GM12878 (cell line): Measurements from ENCODE around the gene ADAMTSL1. TPM values are rescaled to one million over a fixed set of nuclear protein-coding genes. Genes with fewer than 3 reads are reported as not detected.

ENCODE experiments used
- ATAC-seq: fragments of 200-7000 bp; cut with Tn5 transposase; 3 replicates; pipeline ENCODE4 v1.9.1; 2020; ENCODE audit warnings: mild to moderate bottlenecking, moderate library complexity
- BruUV-seq: library from RNA; stranded (reverse); fragments of 400-500 nt; replicated peaks from 2 replicates; lab custom pipeline; 2021; lab: Mats Ljungman, UMichigan
- CTCF ChIA-PET: fragments of 300-600 bp; sonication (Branson Sonifier 250); formaldehyde crosslinking; extraction: SDS; loops from one replicate; lab custom pipeline; 2021; ENCODE audit warnings: inconsistent platforms; lab: Yijun Ruan, JAX
- POLR2A ChIA-PET: fragments of 350-600 bp; formaldehyde crosslinking; extraction: SDS; loops from one replicate; lab custom pipeline; 2021; ENCODE audit warnings: inconsistent platforms; lab: Charles Lee
- RAD21 ChIA-PET: fragments of 300-600 bp; sonication (Branson Sonifier 250); formaldehyde crosslinking; loops from one replicate; lab custom pipeline; 2023; ENCODE audit warnings: antibody characterized with exemption; ENCODE audit not compliant: unreplicated experiment; lab: Charles Lee
- SMC1A ChIA-PET: fragments of 300-600 bp; sonication (Branson Sonifier 250); formaldehyde crosslinking; loops from one replicate; lab custom pipeline; 2023; ENCODE audit not compliant: unreplicated experiment, uncharacterized antibody; lab: Charles Lee
- DNase-seq: peaks from one replicate; pipeline ENCODE4 v3.0.0-alpha.2; 2011; ENCODE audit warnings: low read depth, low spot score
- FAIRE-seq: peaks from 3 replicates; lab custom pipeline; 2011; peaks lifted over from hg19 to GRCh38; lab: Jason Lieb, UNC
- H2AFZ ChIP-seq: 2 replicates; pipeline ENCODE4 v1.6.0; 2011; ENCODE audit warnings: low read depth, low read length, control low read depth; ENCODE audit not compliant: control insufficient read depth
- H3K27ac ChIP-seq: 2 replicates; pipeline ENCODE4 v1.5.1; 2011; ENCODE audit warnings: control low read depth; ENCODE audit not compliant: control insufficient read depth, insufficient read depth
- H3K27me3 ChIP-seq, 2 experiments: replicated peaks in 1 of 2; 2 replicates each; pipeline versions ENCODE4 v1.6.0 to v1.6.1; 2011; ENCODE audit warnings: low read length in 1 of 2; ENCODE audit not compliant: control insufficient read depth in 2 of 2, insufficient read depth in 2 of 2
- H3K36me3 ChIP-seq, 2 experiments: 2 replicates each; pipeline ENCODE4 v1.5.1; 2011; ENCODE audit warnings: low read length in 1 of 2; ENCODE audit not compliant: control insufficient read depth in 2 of 2, insufficient read depth in 2 of 2
- H3K4me1 ChIP-seq: 2 replicates; pipeline ENCODE4 v1.6.1; 2011; ENCODE audit warnings: mild to moderate bottlenecking, low read length, moderate library complexity, mixed read lengths; ENCODE audit not compliant: control insufficient read depth, insufficient read depth
- H3K4me2 ChIP-seq: 2 replicates; pipeline ENCODE4 v1.6.0; 2011; ENCODE audit warnings: control low read depth; ENCODE audit not compliant: control insufficient read depth, insufficient read depth
- H3K4me3 ChIP-seq: fragments of 200-600 bp; sonication (generic); 2 replicates; pipeline ENCODE4 v1.5.1; 2016
- H3K79me2 ChIP-seq: 2 replicates; pipeline ENCODE4 v1.6.0; 2011; ENCODE audit warnings: low read length; ENCODE audit not compliant: control insufficient read depth, insufficient read depth
- H3K9ac ChIP-seq: 2 replicates; pipeline ENCODE4 v1.8.0; 2011; ENCODE audit warnings: low read length, control low read depth, mixed read lengths; ENCODE audit not compliant: control insufficient read depth, insufficient read depth
- H3K9me3 ChIP-seq: replicated peaks from 3 replicates; pipeline ENCODE4 v1.5.1; 2011; ENCODE audit warnings: mild to moderate bottlenecking, low read length; ENCODE audit not compliant: control insufficient read depth, insufficient read depth
- H4K20me1 ChIP-seq: 2 replicates; pipeline ENCODE4 v1.6.0; 2011; ENCODE audit not compliant: control insufficient read depth, insufficient read depth
- BRCA1 ChIP-seq: IDR thresholded peaks from 2 replicates; pipeline ENCODE4 v1.6.1; 2011; ENCODE audit warnings: low read depth, low read length, improper control_type of control experiment
- CBFB ChIP-seq: IDR thresholded peaks from 2 replicates; pipeline ENCODE4 v1.6.1; 2016; ENCODE audit warnings: antibody characterized with exemption, low read depth
- CHD4 ChIP-seq: fragments of 200-600 bp; sonication (generic); IDR thresholded peaks from 2 replicates; pipeline ENCODE4 v1.6.1; 2016; ENCODE audit warnings: mild to moderate bottlenecking
- E4F1 ChIP-seq: fragments of 450-650 bp; IDR thresholded peaks from 2 replicates; pipeline ENCODE4 v1.6.1; 2018; ENCODE audit warnings: borderline replicate concordance, mild to moderate bottlenecking; ENCODE audit not compliant: partially characterized antibody
- ETV6 ChIP-seq, 2 experiments: fragments of 450-650 bp in 1 of 2; IDR thresholded peaks in 1 of 2; conservative IDR thresholded peaks in 1 of 2; 2 replicates each; pipeline ENCODE4 v1.6.1; 2014; ENCODE audit warnings: antibody characterized with exemption in 1 of 2, borderline replicate concordance in 1 of 2, low read depth in 1 of 2, mild to moderate bottlenecking in 1 of 2, moderate library complexity in 1 of 2
- GABPA ChIP-seq: IDR thresholded peaks from 2 replicates; pipeline ENCODE4 v1.6.1; 2014; ENCODE audit warnings: antibody characterized with exemption, low read depth, mild to moderate bottlenecking, inconsistent platforms
- HDGF ChIP-seq: fragments of 450-650 bp; IDR thresholded peaks from 2 replicates; pipeline ENCODE4 v1.6.1; 2016; ENCODE audit warnings: antibody characterized with exemption
- LARP7 ChIP-seq: fragments of 450-650 bp; IDR thresholded peaks from 2 replicates; pipeline ENCODE4 v1.6.1; 2017; ENCODE audit warnings: mild to moderate bottlenecking
- MYB ChIP-seq: fragments of 150-350 bp; IDR thresholded peaks from 2 replicates; pipeline ENCODE4 v1.6.1; 2014; ENCODE audit warnings: mild to moderate bottlenecking, low read depth, low read length, borderline replicate concordance
- RCOR1 ChIP-seq: conservative IDR thresholded peaks from 2 replicates; pipeline ENCODE4 v1.6.1; 2012; ENCODE audit warnings: low read depth, low read length, improper control_type of control experiment
- REST ChIP-seq: IDR thresholded peaks from 2 replicates; pipeline ENCODE4 v1.6.1; 2012; ENCODE audit warnings: mild to moderate bottlenecking, low read depth, low read length
- SPI1 ChIP-seq: IDR thresholded peaks from 2 replicates; pipeline ENCODE4 v1.6.1; 2011; ENCODE audit warnings: low read depth, mild to moderate bottlenecking, low read length, moderate library complexity, borderline replicate concordance; ENCODE audit not compliant: insufficient read depth
- SREBF2 ChIP-seq: IDR thresholded peaks from 2 replicates; pipeline ENCODE4 v1.6.1; 2012; ENCODE audit warnings: mild to moderate bottlenecking, low read length
- YY1 ChIP-seq: IDR thresholded peaks from 2 replicates; pipeline ENCODE4 v1.6.1; 2011; ENCODE audit warnings: low read depth, mild to moderate bottlenecking, low read length
- ZBED1 ChIP-seq: IDR thresholded peaks from 2 replicates; pipeline ENCODE4 v1.6.1; 2016; ENCODE audit warnings: borderline replicate concordance
- in situ Hi-C: fragments of 300-500 bp; cut with MboI; formaldehyde crosslinking; loops from 9 replicates; pipeline ENCODE4 v1.14.3; 2018; ENCODE audit warnings: mixed read lengths
- intact Hi-C: fragments of 100-400 bp; cut with micrococcal nuclease; formaldehyde crosslinking; loops from one replicate; pipeline ENCODE4 v1.14.2; 2022; ENCODE audit not compliant: unreplicated experiment
- polyA plus RNA-seq, 11 experiments: library from polyadenylated mRNA; depleted of rRNA in 4 of 11; unstranded in 6 of 11; stranded (reverse) in 5 of 11; fragments of >200 nt; fragmentation: Nextera tagmentation in 4 of 11; fragmentation: Illumina TruSeq in 1 of 11; extraction: Ambion mirVana in 4 of 11; extraction: Trizol in 1 of 11; gene quantifications; 1 replicate in 1 of 11; 2 replicates in 10 of 11; pipeline versions ENCODE4 v1.2.1 to v1.2.3, GENCODE V29; 2011 to 2016; ENCODE audit warnings: inconsistent platforms in 2 of 11, missing spikeins in 2 of 11, low read depth in 1 of 11
- total RNA-seq, 4 experiments: library from RNA; depleted of rRNA in 3 of 4; stranded (reverse); fragments of >200 nt in 3 of 4; fragmentation: Illumina TruSeq in 1 of 4; extraction: Trizol in 1 of 4; gene quantifications; 2 replicates each; pipeline versions ENCODE4 v1.2.1 to v1.2.3, GENCODE V29; 2013 to 2021
- TF ChIP-seq, protein P1 (sequence below): fragments of 450-650 bp; IDR thresholded peaks from 2 replicates; pipeline ENCODE4 v1.6.1; 2016; ENCODE audit warnings: mild to moderate bottlenecking

The ADAMTSL1 gene
- total and polyA plus RNA-seq, 10 of the 15 experiments (the other 5 are each of a cell fraction or from before 2014, with no cell fraction given) = 0.01 to 0.10 (median 0.07) TPM; not detected in 6

- SMC1A ChIA-PET = interaction anchor here (0.9 to 1.5 kb wide), 2 partner anchors 9 to 436 kb away, joined by 3 read pairs; no protein-coding TSS in a partner anchor
- Histone ChIP-seq H4K20me1 (no peaks in the 10 kb centered on the region), H2AFZ (no peak overlapping the region), H3K4me2 (no peak overlapping the region), H3K36me3 (no peaks in the 10 kb centered on the region), H3K79me2 (no peaks in the 10 kb centered on the region), H3K4me3 (no peak overlapping the region), H3K9ac (no peak overlapping the region), H3K27ac (no peak overlapping the region), H3K4me1 (no peaks in the 10 kb centered on the region), H3K9me3 (peaks cover 2% of the 10 kb centered on the region; the same call in 1 of the 3 replicates), H3K27me3 (no peaks in the 10 kb centered on the region)
- no TSS peak for BruUV-seq
- DNase-seq = no peak
- POLR2A ChIA-PET = no interaction called here
- ATAC-seq = peak; percentile 32; the same call in 2 of the 3 replicates
- CTCF ChIA-PET = interaction anchor here (1.8 kb wide), 1 partner anchor 775 kb away, joined by 4 read pairs; no protein-coding TSS in a partner anchor
- intact Hi-C loops = no loop called here
- FAIRE-seq = no peak
- in situ Hi-C loops = no loop called here
- RAD21 ChIA-PET = no interaction called here
- no peak for TF ChIP-seq SREBF2
- TF ChIP-seq GABPA = no peak
- TF ChIP-seq MYB = no peak
- no peak for TF ChIP-seq E4F1
- TF ChIP-seq CHD4 = no peak
- no peak for TF ChIP-seq YY1
- no peak for TF ChIP-seq SPI1
- no peak for TF ChIP-seq RCOR1
- TF ChIP-seq ETV6 (conservative IDR thresholded peaks at IDR 0.05 in 1 of 2, IDR thresholded peaks at IDR 0.05 in 1 of 2; ENCODE audit: borderline replicate concordance in 1 of 2, low read depth in 1 of 2) = no peak
- TF ChIP-seq ZBED1 = no peak
- TF ChIP-seq HDGF = no peak
- TF ChIP-seq CBFB = no peak
- TF ChIP-seq, protein P1, sequence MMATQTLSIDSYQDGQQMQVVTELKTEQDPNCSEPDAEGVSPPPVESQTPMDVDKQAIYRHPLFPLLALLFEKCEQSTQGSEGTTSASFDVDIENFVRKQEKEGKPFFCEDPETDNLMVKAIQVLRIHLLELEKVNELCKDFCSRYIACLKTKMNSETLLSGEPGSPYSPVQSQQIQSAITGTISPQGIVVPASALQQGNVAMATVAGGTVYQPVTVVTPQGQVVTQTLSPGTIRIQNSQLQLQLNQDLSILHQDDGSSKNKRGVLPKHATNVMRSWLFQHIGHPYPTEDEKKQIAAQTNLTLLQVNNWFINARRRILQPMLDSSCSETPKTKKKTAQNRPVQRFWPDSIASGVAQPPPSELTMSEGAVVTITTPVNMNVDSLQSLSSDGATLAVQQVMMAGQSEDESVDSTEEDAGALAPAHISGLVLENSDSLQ = no peak
- TF ChIP-seq REST = no peak
- no peak for TF ChIP-seq BRCA1
- TF ChIP-seq LARP7 = no peak
Measured at GRCh38 chr9:18689921-18690320, 216.0 kb downstream of the ADAMTSL1 start.
